ENCODE measurements around the gene HOXA4.

The HOXA4 gene

GRCh38 chr7:27159266-27160144 lies 28.9 kb upstream of the HOXA4 start:
- in situ Hi-C loops (cut with MboI; ENCODE audit: low sequenced_read_pairs), result no loop called here

GRCh38 chr7:27158436-27159265 lies 28.1 kb upstream of the HOXA4 start:
- in situ Hi-C loops (cut with MboI; ENCODE audit: low sequenced_read_pairs), result no loop called here

GRCh38 chr7:27157702-27158431 lies 27.3 kb upstream of the HOXA4 start:
- in situ Hi-C loops (cut with MboI; ENCODE audit: low sequenced_read_pairs), result no loop called here

GRCh38 chr7:27156916-27157701 lies 26.6 kb upstream of the HOXA4 start:
- in situ Hi-C loops (cut with MboI; ENCODE audit: low sequenced_read_pairs), result no loop called here

GRCh38 chr7:27156508-27156898 lies 25.9 kb upstream of the HOXA4 start, which contains the start of gene HOXA7:
HOXA7 (minus strand) TSS chr7:27156675; CDS start chr7:27156545, 130 bp downstream.
- in situ Hi-C loops (cut with MboI; ENCODE audit: low sequenced_read_pairs), result no loop called here

GRCh38 chr7:27155816-27156507 lies 25.4 kb upstream of the HOXA4 start:
- in situ Hi-C loops (cut with MboI; ENCODE audit: low sequenced_read_pairs), result no loop called here

- in situ Hi-C loops (cut with MboI; ENCODE audit: low sequenced_read_pairs), result no loop called here
Measured at GRCh38 chr7:27154901-27155815, 24.6 kb upstream of the HOXA4 start.

GRCh38 chr7:27154369-27154768 lies 23.8 kb upstream of the HOXA4 start:
- in situ Hi-C loops (cut with MboI; ENCODE audit: low sequenced_read_pairs), result no loop called here

- in situ Hi-C loops (cut with MboI; ENCODE audit: low sequenced_read_pairs), result no loop called here
Measured at GRCh38 chr7:27153526-27153925, 23.0 kb upstream of the HOXA4 start.

GRCh38 chr7:27152816-27153442 lies 22.4 kb upstream of the HOXA4 start:
- in situ Hi-C loops (cut with MboI; ENCODE audit: low sequenced_read_pairs), result no loop called here

- in situ Hi-C loops (cut with MboI; ENCODE audit: low sequenced_read_pairs), result no loop called here
Measured at GRCh38 chr7:27151931-27152815, 21.6 kb upstream of the HOXA4 start, which contains the start of gene HOXA3. HOXA3 (minus strand) TSS chr7:27152583; CDS start chr7:27110640, 41,943 bp downstream.

GRCh38 chr7:27151341-27151930 lies 20.9 kb upstream of the HOXA4 start:
- in situ Hi-C loops (cut with MboI; ENCODE audit: low sequenced_read_pairs), result no loop called here

GRCh38 chr7:27150568-27151340 lies 20.2 kb upstream of the HOXA4 start:
- in situ Hi-C loops (cut with MboI; ENCODE audit: low sequenced_read_pairs), result no loop called here

GRCh38 chr7:27149842-27150567 lies 19.4 kb upstream of the HOXA4 start:
- in situ Hi-C loops (cut with MboI; ENCODE audit: low sequenced_read_pairs), result loop anchor here (10.0 kb wide), 1 partner anchor 295 kb away; no protein-coding TSS in a partner anchor
